SK-N-SH treated with all-trans-retinoic acid at 6 μM for 48 hours (cell line): ENCODE data around the gene FAM89B.

Experiments
- ATAC-seq: fragments of 200-7000 bp; cut with Tn5 transposase; 3 replicates; pipeline ENCODE4 v1.9.1; 2020; ENCODE audit warnings: mild to moderate bottlenecking, moderate library complexity
- ARNTL ChIP-seq: fragments of 450-650 bp; formaldehyde crosslinking; IDR thresholded peaks from 2 replicates; pipeline ENCODE4 v1.5.0; 2020; ENCODE audit warnings: low read depth, mild to moderate bottlenecking, moderate library complexity, borderline replicate concordance
- BACH2 ChIP-seq: fragments of 250-450 bp; sonication (Bioruptor Pico); IDR thresholded peaks from 2 replicates; pipeline ENCODE4 v1.9.0; 2021; ENCODE audit warnings: mild to moderate bottlenecking, borderline replicate concordance
- CSDC2 ChIP-seq: fragments of 250-450 bp; sonication (Bioruptor Pico); IDR thresholded peaks from 2 replicates; pipeline ENCODE4 v1.5.0; 2020; ENCODE audit warnings: mild to moderate bottlenecking, moderate library complexity
- CSRNP3 ChIP-seq: fragments of 250-450 bp; sonication (Bioruptor Pico); IDR thresholded peaks from 2 replicates; pipeline ENCODE4 v1.5.1; 2021; ENCODE audit warnings: mild to moderate bottlenecking, moderate library complexity
- GLIS3 ChIP-seq: fragments of 250-450 bp; sonication (Bioruptor Pico); IDR thresholded peaks from 2 replicates; pipeline ENCODE4 v1.5.0; 2020; ENCODE audit warnings: mild to moderate bottlenecking, moderate library complexity
- OSR1 ChIP-seq: fragments of 250-450 bp; sonication (Bioruptor Pico); IDR thresholded peaks from 2 replicates; pipeline ENCODE4 v1.8.0; 2022; ENCODE audit warnings: moderate library complexity, mild to moderate bottlenecking, inconsistent platforms
- PPARA ChIP-seq: fragments of 250-450 bp; sonication (Bioruptor Pico); IDR thresholded peaks from 2 replicates; pipeline ENCODE4 v1.5.0; 2020; ENCODE audit warnings: mild to moderate bottlenecking, borderline replicate concordance
- RARB ChIP-seq: fragments of 250-450 bp; sonication (Bioruptor Pico); IDR thresholded peaks from 2 replicates; pipeline ENCODE4 v1.8.0; 2021; ENCODE audit warnings: mild to moderate bottlenecking, moderate library complexity
- SNAI2 ChIP-seq: fragments of 250-450 bp; sonication (Bioruptor Pico); IDR thresholded peaks from 2 replicates; pipeline ENCODE4 v1.5.0; 2020; ENCODE audit warnings: mild to moderate bottlenecking, moderate library complexity
- TCF4 ChIP-seq: fragments of 250-450 bp; sonication (Bioruptor Pico); IDR thresholded peaks from 2 replicates; pipeline ENCODE4 v1.8.0; 2021; ENCODE audit warnings: mild to moderate bottlenecking, moderate library complexity, borderline replicate concordance
- ZC3H10 ChIP-seq: fragments of 250-450 bp; sonication (Bioruptor Pico); IDR thresholded peaks from 2 replicates; pipeline ENCODE4 v1.5.1; 2021; ENCODE audit warnings: mild to moderate bottlenecking, moderate library complexity
- ZFP30 ChIP-seq: fragments of 450-650 bp; formaldehyde crosslinking; IDR thresholded peaks from 2 replicates; pipeline ENCODE4 v1.5.0; 2022; ENCODE audit warnings: mild to moderate bottlenecking, moderate library complexity
- ZNF565 ChIP-seq: fragments of 450-650 bp; formaldehyde crosslinking; conservative IDR thresholded peaks from 2 replicates; pipeline ENCODE4 v1.5.0; 2020; ENCODE audit warnings: low read depth, mild to moderate bottlenecking, moderate library complexity
- ZNF70 ChIP-seq: fragments of 450-650 bp; formaldehyde crosslinking; IDR thresholded peaks from 2 replicates; pipeline ENCODE4 v1.5.0; 2020; ENCODE audit warnings: mild to moderate bottlenecking, moderate library complexity
- ZNF8 ChIP-seq: fragments of 450-650 bp; formaldehyde crosslinking; IDR thresholded peaks from 2 replicates; pipeline ENCODE4 v1.5.0; 2020; ENCODE audit warnings: mild to moderate bottlenecking, moderate library complexity
- TF ChIP-seq, protein P1 (sequence below): fragments of 250-450 bp; sonication (Bioruptor Pico); IDR thresholded peaks from 2 replicates; pipeline ENCODE4 v1.8.0; 2021; ENCODE audit warnings: low read depth, mild to moderate bottlenecking, moderate library complexity, borderline replicate concordance
- TF ChIP-seq, protein P2 (sequence below): fragments of 250-450 bp; sonication (Bioruptor Pico); IDR thresholded peaks from 2 replicates; pipeline ENCODE4 v1.5.0; 2020; ENCODE audit warnings: mild to moderate bottlenecking, moderate library complexity
- TF ChIP-seq, protein P3 (sequence below): fragments of 250-450 bp; sonication (Bioruptor Pico); IDR thresholded peaks from 2 replicates; pipeline ENCODE4 v1.8.0; 2020; ENCODE audit warnings: mild to moderate bottlenecking, moderate library complexity, borderline replicate concordance

The FAM89B gene

GRCh38 chr11:65585396-65586246 lies 13.3 kb downstream of the FAM89B start:
- TF ChIP-seq CSDC2 (no peak), ZC3H10 (CRISPR knock-in tag) (no peak)
- ATAC-seq = no peak

- no peak for ATAC-seq
- no peak for TF ChIP-seq ZNF565 (CRISPR knock-in tag)
- no peak for TF ChIP-seq OSR1 (CRISPR knock-in tag)
- TF ChIP-seq PPARA (CRISPR knock-in tag) = no peak
- TF ChIP-seq, protein P1, sequence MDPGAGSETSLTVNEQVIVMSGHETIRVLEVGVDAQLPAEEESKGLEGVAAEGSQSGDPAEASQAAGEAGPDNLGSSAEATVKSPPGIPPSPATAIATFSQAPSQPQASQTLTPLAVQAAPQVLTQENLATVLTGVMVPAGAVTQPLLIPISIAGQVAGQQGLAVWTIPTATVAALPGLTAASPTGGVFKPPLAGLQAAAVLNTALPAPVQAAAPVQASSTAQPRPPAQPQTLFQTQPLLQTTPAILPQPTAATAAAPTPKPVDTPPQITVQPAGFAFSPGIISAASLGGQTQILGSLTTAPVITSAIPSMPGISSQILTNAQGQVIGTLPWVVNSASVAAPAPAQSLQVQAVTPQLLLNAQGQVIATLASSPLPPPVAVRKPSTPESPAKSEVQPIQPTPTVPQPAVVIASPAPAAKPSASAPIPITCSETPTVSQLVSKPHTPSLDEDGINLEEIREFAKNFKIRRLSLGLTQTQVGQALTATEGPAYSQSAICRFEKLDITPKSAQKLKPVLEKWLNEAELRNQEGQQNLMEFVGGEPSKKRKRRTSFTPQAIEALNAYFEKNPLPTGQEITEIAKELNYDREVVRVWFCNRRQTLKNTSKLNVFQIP (CRISPR knock-in tag) = no peak
- no peak for TF ChIP-seq CSDC2
- no peak for TF ChIP-seq RARB (CRISPR knock-in tag)
- no peak for TF ChIP-seq GLIS3 (CRISPR knock-in tag)
- no peak for TF ChIP-seq ZFP30 (CRISPR knock-in tag)
- TF ChIP-seq ZC3H10 (CRISPR knock-in tag) = no peak
- TF ChIP-seq CSRNP3 (CRISPR knock-in tag) = no peak
- TF ChIP-seq ZNF8 (CRISPR knock-in tag) = no peak
- TF ChIP-seq, protein P2, sequence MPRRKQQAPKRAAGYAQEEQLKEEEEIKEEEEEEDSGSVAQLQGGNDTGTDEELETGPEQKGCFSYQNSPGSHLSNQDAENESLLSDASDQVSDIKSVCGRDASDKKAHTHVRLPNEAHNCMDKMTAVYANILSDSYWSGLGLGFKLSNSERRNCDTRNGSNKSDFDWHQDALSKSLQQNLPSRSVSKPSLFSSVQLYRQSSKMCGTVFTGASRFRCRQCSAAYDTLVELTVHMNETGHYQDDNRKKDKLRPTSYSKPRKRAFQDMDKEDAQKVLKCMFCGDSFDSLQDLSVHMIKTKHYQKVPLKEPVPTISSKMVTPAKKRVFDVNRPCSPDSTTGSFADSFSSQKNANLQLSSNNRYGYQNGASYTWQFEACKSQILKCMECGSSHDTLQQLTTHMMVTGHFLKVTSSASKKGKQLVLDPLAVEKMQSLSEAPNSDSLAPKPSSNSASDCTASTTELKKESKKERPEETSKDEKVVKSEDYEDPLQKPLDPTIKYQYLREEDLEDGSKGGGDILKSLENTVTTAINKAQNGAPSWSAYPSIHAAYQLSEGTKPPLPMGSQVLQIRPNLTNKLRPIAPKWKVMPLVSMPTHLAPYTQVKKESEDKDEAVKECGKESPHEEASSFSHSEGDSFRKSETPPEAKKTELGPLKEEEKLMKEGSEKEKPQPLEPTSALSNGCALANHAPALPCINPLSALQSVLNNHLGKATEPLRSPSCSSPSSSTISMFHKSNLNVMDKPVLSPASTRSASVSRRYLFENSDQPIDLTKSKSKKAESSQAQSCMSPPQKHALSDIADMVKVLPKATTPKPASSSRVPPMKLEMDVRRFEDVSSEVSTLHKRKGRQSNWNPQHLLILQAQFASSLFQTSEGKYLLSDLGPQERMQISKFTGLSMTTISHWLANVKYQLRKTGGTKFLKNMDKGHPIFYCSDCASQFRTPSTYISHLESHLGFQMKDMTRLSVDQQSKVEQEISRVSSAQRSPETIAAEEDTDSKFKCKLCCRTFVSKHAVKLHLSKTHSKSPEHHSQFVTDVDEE (CRISPR knock-in tag) = no peak
- TF ChIP-seq, protein P3, sequence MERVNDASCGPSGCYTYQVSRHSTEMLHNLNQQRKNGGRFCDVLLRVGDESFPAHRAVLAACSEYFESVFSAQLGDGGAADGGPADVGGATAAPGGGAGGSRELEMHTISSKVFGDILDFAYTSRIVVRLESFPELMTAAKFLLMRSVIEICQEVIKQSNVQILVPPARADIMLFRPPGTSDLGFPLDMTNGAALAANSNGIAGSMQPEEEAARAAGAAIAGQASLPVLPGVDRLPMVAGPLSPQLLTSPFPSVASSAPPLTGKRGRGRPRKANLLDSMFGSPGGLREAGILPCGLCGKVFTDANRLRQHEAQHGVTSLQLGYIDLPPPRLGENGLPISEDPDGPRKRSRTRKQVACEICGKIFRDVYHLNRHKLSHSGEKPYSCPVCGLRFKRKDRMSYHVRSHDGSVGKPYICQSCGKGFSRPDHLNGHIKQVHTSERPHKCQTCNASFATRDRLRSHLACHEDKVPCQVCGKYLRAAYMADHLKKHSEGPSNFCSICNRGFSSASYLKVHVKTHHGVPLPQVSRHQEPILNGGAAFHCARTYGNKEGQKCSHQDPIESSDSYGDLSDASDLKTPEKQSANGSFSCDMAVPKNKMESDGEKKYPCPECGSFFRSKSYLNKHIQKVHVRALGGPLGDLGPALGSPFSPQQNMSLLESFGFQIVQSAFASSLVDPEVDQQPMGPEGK (CRISPR knock-in tag) = no peak
- no peak for TF ChIP-seq ARNTL (CRISPR knock-in tag)
- TF ChIP-seq TCF4 = no peak
- no peak for TF ChIP-seq BACH2 (CRISPR knock-in tag)
These were observed 13.9 kb downstream of the FAM89B start for GRCh38 chr11:65586247-65586630.

DNA sequence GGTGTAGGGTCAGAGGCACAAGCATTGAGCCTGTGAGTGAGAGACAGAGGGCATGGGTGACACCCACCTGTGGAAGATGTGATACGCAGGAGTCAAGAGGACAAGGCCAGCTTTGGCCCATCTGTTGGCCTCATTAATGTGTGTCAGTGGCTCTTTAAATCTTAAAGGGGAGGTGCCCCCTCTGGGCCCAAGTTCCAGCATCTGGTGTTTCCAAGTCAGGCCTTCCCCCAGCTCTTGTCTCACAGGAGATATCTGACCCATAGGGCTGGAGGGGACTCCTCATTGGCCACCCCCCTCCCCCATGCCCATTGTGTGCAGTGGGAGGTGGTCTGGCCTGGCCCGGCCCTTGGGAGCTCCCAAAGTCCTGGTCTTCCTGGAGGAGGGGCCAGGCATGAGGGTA lies 14.3 kb downstream of the FAM89B start:
- TF ChIP-seq PPARA (CRISPR knock-in tag) (no peak), TCF4 (no peak), ARNTL (CRISPR knock-in tag) (no peak)
- ATAC-seq = peak; percentile 6; the same call in 1 of the 3 replicates

DNA sequence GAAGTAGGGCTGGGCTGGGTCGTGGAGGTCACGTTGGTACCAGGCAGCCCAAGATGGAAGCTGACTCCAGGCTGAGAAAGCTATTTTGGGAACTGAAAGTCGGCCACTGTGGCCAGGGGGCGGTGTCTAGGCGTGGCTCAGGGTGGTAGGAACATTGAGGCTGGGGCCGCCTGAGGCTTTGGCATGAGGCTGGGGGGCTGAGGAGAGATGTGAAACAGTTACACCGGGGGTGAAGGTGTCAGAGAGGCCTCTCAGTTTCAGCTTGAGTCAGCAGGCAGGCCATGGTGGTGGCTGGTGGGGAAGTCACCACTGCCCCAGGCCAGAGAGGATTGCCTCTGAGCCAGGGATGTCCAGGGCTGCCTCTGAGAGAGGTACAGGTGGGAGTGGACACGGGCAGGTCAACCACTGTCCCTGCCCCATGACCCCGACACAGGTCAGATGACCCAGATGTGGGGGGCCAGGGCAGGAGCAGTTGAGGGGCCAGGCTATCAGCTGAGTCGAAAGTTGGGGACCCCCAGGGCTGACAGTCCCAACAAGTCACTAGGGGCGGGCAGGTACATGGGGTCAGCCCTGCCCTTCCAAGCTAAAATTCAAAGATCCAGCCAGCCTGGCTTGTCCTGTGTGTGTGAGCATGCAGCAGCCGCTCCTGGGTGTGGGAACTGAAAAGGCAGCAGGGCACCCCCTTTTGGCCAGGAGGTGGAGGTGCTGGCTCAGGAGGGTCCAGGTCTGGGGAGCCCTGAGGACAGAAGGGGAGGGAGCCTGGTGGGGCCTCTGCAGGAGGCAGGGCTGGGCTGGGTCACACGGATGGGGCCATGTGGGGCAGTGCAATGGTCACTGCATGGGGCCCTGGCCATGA lies 16.1 kb downstream of the FAM89B start:
- ATAC-seq = peak; percentile 86
- no peak for TF ChIP-seq ARNTL (CRISPR knock-in tag)
- TF ChIP-seq TCF4 = no peak
- no peak for TF ChIP-seq CSDC2
- TF ChIP-seq, protein P1 (CRISPR knock-in tag) = no peak
- TF ChIP-seq GLIS3 (CRISPR knock-in tag) = no peak
- TF ChIP-seq ZC3H10 (CRISPR knock-in tag) = no peak
- no peak for TF ChIP-seq SNAI2 (CRISPR knock-in tag)
- TF ChIP-seq ZNF70 = no peak
- TF ChIP-seq ZNF8 (CRISPR knock-in tag) = no peak
- no peak for TF ChIP-seq RARB (CRISPR knock-in tag)
- no peak for TF ChIP-seq CSRNP3 (CRISPR knock-in tag)
- no peak for TF ChIP-seq OSR1 (CRISPR knock-in tag)
- no peak for TF ChIP-seq PPARA (CRISPR knock-in tag)
- TF ChIP-seq, protein P3 (CRISPR knock-in tag) = no peak
- no peak for TF ChIP-seq BACH2 (CRISPR knock-in tag)
